Measurements from ENCODE around the gene SH3TC1.

SH3TC1 gene

GRCh38 chr4:8247047-8247930, 48.2 kb downstream of the SH3TC1 start:
- no peak for DNase-seq

- DNase-seq, result no peak
Observed at GRCh38 chr4:8248091-8248490, 49.0 kb downstream of the SH3TC1 start.

- DNase-seq, result no peak
Observed at GRCh38 chr4:8250227-8250626, 51.1 kb downstream of the SH3TC1 start.

- no peak for DNase-seq
Observed at GRCh38 chr4:8250637-8251036, 51.5 kb downstream of the SH3TC1 start.

- DNase-seq, result no peak
Observed at GRCh38 chr4:8251110-8251883, 52.2 kb downstream of the SH3TC1 start.

- DNase-seq, result no peak
Observed at GRCh38 chr4:8252301-8253173, 53.4 kb downstream of the SH3TC1 start.

GRCh38 chr4:8254076-8254475, 55.0 kb downstream of the SH3TC1 start:
- DNase-seq, result no peak

GRCh38 chr4:8255698-8256441, 56.8 kb downstream of the SH3TC1 start:
- no peak for DNase-seq

- no peak for DNase-seq
Observed at GRCh38 chr4:8257854-8258253, 58.8 kb downstream of the SH3TC1 start.

- no peak for DNase-seq
Observed at GRCh38 chr4:8258552-8259212, 59.6 kb downstream of the SH3TC1 start.

GRCh38 chr4:8259743-8260430, 60.8 kb downstream of the SH3TC1 start:
- no peak for DNase-seq

- no peak for DNase-seq
Observed at GRCh38 chr4:8260656-8261111, 61.6 kb downstream of the SH3TC1 start.

- DNase-seq, result no peak
Observed at GRCh38 chr4:8261851-8262535, 62.9 kb downstream of the SH3TC1 start.

- DNase-seq, result no peak
Observed at GRCh38 chr4:8262637-8263322, 63.7 kb downstream of the SH3TC1 start.

GRCh38 chr4:8263397-8263796, 64.3 kb downstream of the SH3TC1 start:
- no peak for DNase-seq

GRCh38 chr4:8264106-8264505, 65.0 kb downstream of the SH3TC1 start:
- no peak for DNase-seq

- no peak for DNase-seq
Observed at GRCh38 chr4:8265171-8265929, 66.3 kb downstream of the SH3TC1 start.

- no peak for DNase-seq
Observed at GRCh38 chr4:8266088-8266487, 67.0 kb downstream of the SH3TC1 start.

- no peak for DNase-seq
Observed at GRCh38 chr4:8266508-8266907, 67.4 kb downstream of the SH3TC1 start.
